Muscle layer of colon (tissue), 2 donors: ENCODE results near the gene USP4.

ENCODE experiments used
- H3K27ac ChIP-seq: one replicate; pipeline ENCODE4 v1.7.0; 2013; ENCODE audit warnings: low read depth, mild to moderate bottlenecking, low read length, moderate library complexity
- H3K27me3 ChIP-seq, 2 donors: one replicate each; pipeline ENCODE4 v1.7.0; 2013; ENCODE audit warnings: low read length in 2 of 2, mild to moderate bottlenecking in 2 of 2; ENCODE audit not compliant: insufficient read depth in 2 of 2, control insufficient read depth in 1 of 2
- H3K36me3 ChIP-seq: one replicate; pipeline ENCODE4 v1.7.0; 2013; ENCODE audit warnings: mild to moderate bottlenecking, low read length; ENCODE audit not compliant: insufficient read depth
- H3K4me1 ChIP-seq: one replicate; pipeline ENCODE4 v1.7.0; 2013; ENCODE audit warnings: mild to moderate bottlenecking, low read length; ENCODE audit not compliant: insufficient read depth
- H3K4me3 ChIP-seq, 2 donors: one replicate each; pipeline ENCODE4 v1.7.0; 2013; ENCODE audit warnings: low read length in 2 of 2, low read depth in 1 of 2, mild to moderate bottlenecking in 1 of 2, moderate library complexity in 1 of 2
- H3K9ac ChIP-seq: one replicate; pipeline ENCODE4 v1.7.0; 2013; ENCODE audit warnings: low read length
- H3K9me3 ChIP-seq: one replicate; pipeline ENCODE4 v1.7.0; 2013; ENCODE audit warnings: mild to moderate bottlenecking, low read length
- donor health status: abdominal sarcoma.
- donor health status: Adenocarcinoma of cecum.

USP4 gene

DNA sequence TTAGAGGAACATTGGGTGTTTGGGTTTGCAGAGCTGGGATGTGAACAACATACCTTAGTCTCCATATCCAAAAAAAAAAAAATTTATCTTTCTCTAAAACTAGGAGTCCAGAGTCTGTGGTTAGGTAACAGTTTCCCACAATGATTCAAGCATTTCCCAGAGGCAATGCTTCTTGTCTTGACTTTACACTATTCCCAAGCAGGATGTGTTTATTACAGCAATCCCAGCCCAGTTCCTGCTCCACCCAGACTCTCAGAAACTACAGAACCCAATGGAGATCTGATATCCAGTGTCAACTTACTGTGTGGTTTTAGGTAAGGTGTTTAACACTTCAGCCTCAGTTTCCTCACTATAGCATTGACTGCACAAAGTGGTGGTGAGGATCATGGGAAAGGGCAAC, 60.5 kb downstream of the USP4 start:
- Histone ChIP-seq H3K4me3 (no peak overlapping the region), H3K4me1 (peaks cover 16% of the 10 kb centered on the region), H3K9ac (no peak overlapping the region), H3K36me3 (peaks cover 35% of the 10 kb centered on the region), H3K27me3 (no peaks in the 10 kb centered on the region), H3K9me3 (no peaks in the 10 kb centered on the region), H3K27ac (no peak overlapping the region)

DNA sequence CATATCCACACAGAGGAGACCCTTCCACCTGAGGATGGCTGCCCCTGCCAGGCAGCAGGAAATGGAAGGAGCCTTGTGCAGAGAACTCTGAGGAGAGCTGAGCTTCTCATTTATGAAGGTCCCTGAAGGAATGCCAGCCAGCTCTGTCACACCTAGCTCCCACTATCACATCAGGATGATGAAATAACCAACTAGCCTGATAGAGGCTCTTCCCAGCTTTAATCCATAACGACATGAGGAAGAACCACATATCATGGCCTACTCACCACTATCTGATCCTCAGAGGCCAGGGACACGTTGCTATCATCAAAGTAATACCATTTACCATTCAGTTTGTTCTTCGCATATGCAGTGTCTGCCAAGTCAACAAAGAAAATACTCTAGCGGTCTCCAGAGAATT, 61.3 kb downstream of the USP4 start:
- H3K4me3 ChIP-seq = no peak overlapping the region
- no peaks in the 10 kb centered on the region for H3K9me3 ChIP-seq
- H3K9ac ChIP-seq = no peak overlapping the region
- H3K27ac ChIP-seq = no peak overlapping the region
- H3K36me3 ChIP-seq = peaks cover 27% of the 10 kb centered on the region
- H3K27me3 ChIP-seq = no peaks in the 10 kb centered on the region
- H3K4me1 ChIP-seq = peaks cover 16% of the 10 kb centered on the region

DNA sequence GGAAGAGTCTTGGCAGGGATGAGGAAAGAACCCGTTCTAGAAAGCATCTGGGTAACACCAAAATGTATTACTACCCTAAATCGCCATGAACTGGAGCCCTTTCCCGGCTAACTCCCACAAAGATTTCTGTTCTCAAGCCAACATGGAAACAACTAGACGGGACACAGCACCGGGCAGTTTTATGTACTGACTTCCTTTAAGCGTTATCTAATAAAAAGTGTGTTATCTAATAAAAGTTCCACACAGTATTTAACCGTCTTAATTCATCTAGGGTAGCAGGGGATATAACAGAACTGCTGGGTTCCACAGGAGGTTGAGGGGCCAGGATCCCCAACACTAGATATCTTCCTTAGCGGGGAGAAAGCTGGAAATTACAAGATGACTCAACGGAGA, 62.5 kb downstream of the USP4 start:
- H3K4me3 ChIP-seq = peak overlapping the region; percentile 20 to 65
- H3K36me3 ChIP-seq = peaks cover 24% of the 10 kb centered on the region
- no peaks in the 10 kb centered on the region for H3K9me3 ChIP-seq
- no peaks in the 10 kb centered on the region for H3K27me3 ChIP-seq
- H3K27ac ChIP-seq = peak overlapping the region; percentile 79
- peaks cover 16% of the 10 kb centered on the region for H3K4me1 ChIP-seq
- H3K9ac ChIP-seq = peak overlapping the region; percentile 55

DNA sequence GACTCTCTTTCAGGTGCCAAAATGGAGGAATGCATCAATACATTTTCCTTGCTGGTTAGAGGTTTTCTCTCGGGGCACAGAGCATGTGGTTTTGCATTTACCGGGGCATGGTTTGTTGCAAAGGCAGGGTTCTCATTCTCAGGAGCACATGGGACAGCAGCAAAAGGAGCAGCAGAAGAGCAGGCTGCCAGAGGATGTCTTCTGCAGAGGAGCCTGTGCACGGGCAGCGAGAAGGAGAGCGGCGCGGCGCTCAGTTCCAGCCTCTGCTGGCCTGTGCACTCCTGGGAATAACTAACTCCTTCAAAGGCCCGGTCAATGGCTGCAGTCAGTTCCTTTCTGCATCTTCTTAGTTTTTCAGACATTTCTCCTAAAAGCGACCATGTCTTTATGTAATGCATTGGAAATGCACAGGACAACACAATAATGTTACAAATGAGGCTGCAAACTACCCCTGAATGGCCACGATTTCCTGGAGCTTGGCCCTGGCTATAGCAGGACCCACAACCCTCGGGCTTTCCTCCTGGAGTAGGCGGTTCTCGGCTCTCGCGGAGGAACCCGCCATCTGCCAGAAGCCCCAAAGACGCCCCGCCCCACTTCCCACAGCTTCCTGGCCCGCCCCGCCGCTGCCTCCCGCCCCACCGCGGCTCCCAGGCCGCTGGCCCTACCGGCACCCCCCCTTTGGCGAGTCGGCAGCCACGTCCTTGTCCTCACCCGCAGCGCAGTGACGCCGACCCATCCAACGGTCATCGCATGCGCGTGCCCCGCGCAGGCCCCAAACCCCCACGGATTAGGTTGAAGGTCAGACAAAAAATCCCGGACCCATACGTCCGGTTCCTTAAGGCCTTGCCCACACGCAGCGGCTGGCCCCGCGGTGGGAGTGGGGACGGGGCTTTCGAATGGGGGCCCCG, 63.1 kb downstream of the USP4 start, which contains the start of gene C3orf62:
C3orf62 (minus strand) TSS at position 758 of the 908 bp plus-strand sequence; CDS start at position 398, 360 bp downstream.
- Histone ChIP-seq H3K9me3 (no peaks in the 10 kb centered on the region), H3K27me3 (no peaks in the 10 kb centered on the region), H3K4me3 (peak within 1 kb of the TSS; percentile 20 to 65), H3K4me1 (peaks cover 16% of the 10 kb centered on the region), H3K27ac (peak within 1 kb of the TSS; percentile 79), H3K9ac (peak within 1 kb of the TSS; percentile 55), H3K36me3 (peaks cover 24% of the 10 kb centered on the region)

DNA sequence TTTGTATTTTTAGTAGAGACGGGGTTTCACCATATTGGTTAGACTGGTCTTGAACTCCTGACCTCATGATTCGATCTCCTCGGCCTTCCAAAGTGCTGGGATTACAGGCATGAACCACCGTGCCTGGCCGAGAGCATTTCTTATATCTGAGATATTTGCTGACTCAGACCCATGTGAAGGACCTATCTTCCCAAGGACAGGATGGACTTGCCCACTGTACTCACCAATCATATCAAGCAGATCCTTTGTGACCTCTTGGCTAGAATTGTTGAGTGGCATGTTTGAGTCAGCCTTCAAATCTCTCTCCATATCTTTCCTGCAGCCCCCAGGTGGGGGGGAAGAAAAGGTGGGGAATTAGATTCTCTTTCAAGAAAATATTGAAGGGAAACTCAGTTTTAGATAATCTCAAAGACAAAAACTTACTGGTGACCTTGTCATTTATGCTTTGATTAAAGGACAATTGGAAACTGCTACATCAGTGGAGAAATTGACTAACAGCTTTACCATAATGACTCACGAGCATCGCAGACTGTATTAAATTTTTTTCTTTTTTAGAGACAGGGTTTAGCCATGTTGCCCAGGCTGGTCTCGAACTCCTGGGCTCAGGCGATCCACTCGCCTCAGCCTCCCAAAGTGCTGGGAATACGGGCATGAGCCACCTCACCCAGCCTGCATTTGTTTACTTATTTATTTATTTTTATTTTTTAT, 65.9 kb downstream of the USP4 start:
- H3K9ac ChIP-seq = no peak overlapping the region
- no peak overlapping the region for H3K4me3 ChIP-seq
- H3K4me1 ChIP-seq = peaks cover 16% of the 10 kb centered on the region
- H3K9me3 ChIP-seq = no peaks in the 10 kb centered on the region
- no peaks in the 10 kb centered on the region for H3K27me3 ChIP-seq
- peaks cover 6% of the 10 kb centered on the region for H3K36me3 ChIP-seq
- no peak overlapping the region for H3K27ac ChIP-seq

DNA sequence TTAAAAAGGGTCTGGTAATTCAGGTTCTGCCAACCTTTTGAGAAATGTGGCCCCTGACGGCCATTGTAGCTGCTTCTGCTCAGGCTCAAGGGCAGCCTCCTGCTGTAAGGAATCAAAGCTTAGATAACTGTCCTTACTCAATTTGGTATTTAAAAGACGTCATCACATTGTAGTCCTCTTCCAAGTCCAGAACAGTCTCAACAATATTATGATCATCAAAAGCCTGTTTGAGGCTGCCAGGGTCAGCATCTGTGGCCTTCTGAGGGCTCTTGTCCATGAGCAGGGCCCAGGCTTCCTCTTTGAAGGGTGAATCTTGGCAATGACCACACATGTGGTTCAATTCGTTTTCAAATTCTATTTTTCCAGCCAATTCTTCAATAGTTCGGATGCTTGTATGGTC, 68.8 kb downstream of the USP4 start:
- H3K4me1 ChIP-seq = peaks cover 14% of the 10 kb centered on the region
- no peak overlapping the region for H3K9ac ChIP-seq
- no peaks in the 10 kb centered on the region for H3K9me3 ChIP-seq
- H3K27me3 ChIP-seq = no peaks in the 10 kb centered on the region
- no peaks in the 10 kb centered on the region for H3K36me3 ChIP-seq
- no peak overlapping the region for H3K4me3 ChIP-seq
- no peak overlapping the region for H3K27ac ChIP-seq

DNA sequence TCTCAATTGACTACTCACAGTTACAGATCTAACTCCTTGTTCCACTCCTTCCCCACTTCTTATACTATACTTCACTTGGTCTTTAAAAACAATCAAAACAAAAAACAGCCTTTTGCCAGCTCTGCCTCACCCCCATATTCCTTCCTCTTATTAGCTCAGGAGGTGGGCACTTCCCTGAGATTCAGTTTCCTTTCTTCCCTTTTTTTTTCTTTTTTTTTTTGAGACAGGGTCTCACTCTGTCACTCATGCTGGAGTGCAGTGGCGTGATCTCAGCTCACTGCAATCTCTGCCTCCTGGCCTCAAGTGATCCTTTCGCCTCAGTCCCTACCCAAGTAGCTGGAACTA, 69.7 kb downstream of the USP4 start:
- no peak overlapping the region for H3K27ac ChIP-seq
- no peak overlapping the region for H3K9ac ChIP-seq
- H3K4me1 ChIP-seq = peaks cover 9% of the 10 kb centered on the region
- no peak overlapping the region for H3K4me3 ChIP-seq
- H3K36me3 ChIP-seq = no peaks in the 10 kb centered on the region
- no peaks in the 10 kb centered on the region for H3K27me3 ChIP-seq
- no peaks in the 10 kb centered on the region for H3K9me3 ChIP-seq

DNA sequence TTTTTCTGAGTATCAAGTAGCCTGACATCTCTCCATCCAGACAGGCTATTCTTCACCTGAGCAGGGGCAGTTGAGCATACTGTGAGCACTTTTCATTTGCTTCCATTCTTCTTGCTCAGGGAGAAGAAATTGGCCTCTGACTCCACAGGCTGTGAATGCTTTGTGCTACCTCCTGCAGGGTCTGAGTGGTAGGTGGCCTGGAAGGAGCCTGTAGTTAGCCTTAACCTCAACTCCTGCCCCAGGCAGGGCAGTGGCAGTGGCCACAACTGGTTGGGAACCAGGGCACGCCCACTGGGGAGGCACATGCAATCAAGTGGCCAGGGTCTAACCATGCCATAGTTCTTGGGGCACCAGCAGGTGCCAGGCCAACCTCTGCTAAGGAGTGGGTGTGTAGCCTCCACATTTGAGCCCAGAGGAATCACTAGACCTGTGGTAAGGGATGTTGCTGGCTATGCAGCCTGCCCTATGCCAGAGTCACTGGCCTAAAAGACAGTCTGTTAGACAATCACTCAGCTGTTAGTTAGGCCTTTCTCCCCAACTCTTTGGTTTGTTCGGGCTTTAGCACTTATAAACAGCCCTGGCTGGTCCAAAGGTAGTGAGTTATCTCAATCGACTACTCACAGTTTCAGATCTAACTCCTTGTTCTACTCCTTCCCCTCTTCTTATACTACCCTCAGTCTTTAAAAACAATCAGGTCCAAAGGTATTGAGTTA, 70.3 kb downstream of the USP4 start:
- Histone ChIP-seq H3K36me3 (no peaks in the 10 kb centered on the region), H3K27ac (no peak overlapping the region), H3K9me3 (no peaks in the 10 kb centered on the region), H3K27me3 (no peaks in the 10 kb centered on the region), H3K4me1 (peaks cover 9% of the 10 kb centered on the region), H3K4me3 (no peak overlapping the region), H3K9ac (no peak overlapping the region)

DNA sequence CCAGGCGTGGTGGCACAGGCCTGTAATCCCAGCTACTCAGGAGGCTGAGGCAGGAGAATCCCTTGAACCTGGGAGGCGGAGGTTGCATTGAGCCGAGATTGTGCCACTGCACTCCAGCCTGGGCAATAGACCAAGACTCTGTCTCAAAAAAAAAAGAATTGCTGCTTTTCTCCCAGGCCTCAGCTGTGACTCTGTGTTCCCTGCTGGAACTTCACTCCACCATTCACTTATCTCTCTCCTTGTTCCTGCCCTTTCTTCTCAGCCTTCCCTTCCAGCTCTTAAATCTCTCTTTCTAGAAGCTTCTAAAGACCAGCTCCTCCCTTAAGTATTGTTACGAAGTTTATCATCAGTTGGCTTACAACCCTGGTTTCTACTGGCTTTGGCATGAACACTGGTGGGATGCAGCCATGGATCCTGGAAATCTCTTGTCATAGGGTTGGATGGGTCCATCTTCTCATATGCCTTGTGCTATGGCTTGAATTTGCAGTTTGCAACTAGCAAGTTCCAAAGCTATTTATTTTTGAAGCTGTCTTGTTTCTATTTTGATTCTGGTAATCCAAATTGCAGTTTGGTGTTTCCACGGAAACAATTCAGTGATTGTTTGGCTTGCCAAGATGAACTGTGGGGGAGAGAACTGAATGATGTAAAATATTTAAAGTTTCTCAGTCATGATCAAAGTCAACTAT, 73.3 kb downstream of the USP4 start:
- Histone ChIP-seq H3K9ac (no peak overlapping the region), H3K27ac (no peak overlapping the region)

DNA sequence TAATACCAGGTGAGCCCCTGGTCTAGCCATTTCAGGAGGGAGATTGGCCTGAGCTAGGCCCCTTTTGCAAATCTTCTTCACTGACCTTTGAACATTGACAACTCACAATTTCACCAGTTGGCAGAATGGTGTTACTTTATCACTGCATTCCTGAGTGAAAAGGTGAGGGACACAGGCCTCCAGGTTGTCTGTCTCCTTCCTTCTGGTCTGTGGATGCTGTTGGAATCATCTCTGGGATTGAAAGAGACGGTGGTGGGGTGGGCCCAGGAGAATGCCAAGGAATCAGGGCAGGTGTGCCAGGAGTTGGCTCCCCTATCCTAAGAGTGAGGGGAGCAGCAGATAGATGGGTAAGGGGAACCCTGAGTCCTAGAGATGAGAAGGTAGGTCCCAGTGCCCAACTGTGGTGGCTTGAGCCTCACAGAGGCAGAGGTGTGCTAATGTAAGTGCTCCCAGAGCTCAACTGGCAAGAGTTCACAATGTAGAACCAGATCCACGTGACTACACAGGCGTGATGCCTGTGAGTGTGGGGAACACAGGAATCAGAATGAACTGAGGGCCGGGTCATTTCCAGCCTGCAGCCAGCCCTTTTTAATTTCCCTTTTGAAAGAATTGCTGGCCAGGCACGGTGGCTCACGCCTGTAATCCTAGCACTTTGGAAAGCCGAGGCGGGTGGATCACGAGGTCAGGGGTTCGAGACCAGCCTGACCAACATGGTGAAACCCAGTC, 74.0 kb downstream of the USP4 start:
- H3K9ac ChIP-seq = no peak overlapping the region
- H3K27me3 ChIP-seq = no peaks in the 10 kb centered on the region
- H3K36me3 ChIP-seq = no peaks in the 10 kb centered on the region
- H3K9me3 ChIP-seq = no peaks in the 10 kb centered on the region
- H3K4me3 ChIP-seq = no peak overlapping the region
- H3K4me1 ChIP-seq = peaks cover 9% of the 10 kb centered on the region
- H3K27ac ChIP-seq = no peak overlapping the region

More for the DNA sequence above, 73.3 kb downstream of the USP4 start:
- no peaks in the 10 kb centered on the region for H3K27me3 ChIP-seq
- H3K9me3 ChIP-seq = no peaks in the 10 kb centered on the region
- no peak overlapping the region for H3K4me3 ChIP-seq
- peaks cover 9% of the 10 kb centered on the region for H3K4me1 ChIP-seq
- no peaks in the 10 kb centered on the region for H3K36me3 ChIP-seq
